ENCODE data around the gene SMARCAD1. TPM values are rescaled to one million over a fixed set of nuclear protein-coding genes. Genes with fewer than 3 reads are reported as not detected.

Gene SMARCAD1
- total RNA-seq, 2 experiments from 2014 or later: 10.7 TPM

DNA sequence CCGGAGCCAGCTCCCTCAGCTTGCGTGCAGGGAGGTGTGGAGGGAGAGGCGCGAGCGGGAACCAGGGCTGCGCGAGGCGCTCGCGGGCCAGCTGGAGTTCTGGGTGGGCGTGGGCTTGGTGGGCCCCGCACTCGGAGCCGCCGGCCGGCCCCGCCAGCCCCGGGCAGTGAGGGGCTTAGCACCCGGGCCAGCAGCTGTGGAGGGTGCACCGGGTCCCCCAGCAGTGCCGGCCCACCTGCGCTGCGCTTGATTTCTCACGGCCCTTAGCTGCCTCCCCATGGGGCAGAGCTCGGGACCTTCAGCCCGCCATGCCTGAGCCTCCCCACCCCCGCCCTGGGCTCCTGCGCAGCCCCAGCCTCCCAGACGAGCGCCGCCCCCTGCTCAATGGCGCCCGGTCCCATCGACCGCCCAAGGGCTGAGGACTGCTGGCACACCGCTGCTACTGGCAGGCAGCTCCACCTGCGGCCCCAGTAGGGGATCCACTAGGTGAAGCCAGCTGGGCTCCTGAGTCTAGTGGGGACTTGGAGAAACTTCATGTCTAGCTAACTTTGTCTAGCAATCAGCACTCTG, 37.8 kb upstream of the SMARCAD1 start:
- Histone ChIP-seq H3K27ac (ENCODE audit: low read depth in 1 of 2, low read length in 2 of 2) (no peak overlapping the region), H3K4me1 (ENCODE audit: insufficient read depth, low read length) (no peaks in the 10 kb centered on the region), H3K36me3 (ENCODE audit: insufficient read depth, low read length) (no peaks in the 10 kb centered on the region), H3K9me3 (ENCODE audit: control insufficient read depth in 1 of 2, insufficient read depth in 1 of 2, low read length in 2 of 2) (peaks cover 0 to 18% of the 10 kb centered on the region in 2 experiments), H3K4me3 (ENCODE audit: low read length) (no peak overlapping the region), H3K27me3 (ENCODE audit: control insufficient read depth in 1 of 2, insufficient read depth in 2 of 2, low read length in 2 of 2) (peaks cover 4 to 5% of the 10 kb centered on the region in 2 experiments)
- Mint-ChIP-seq H3K36me3 (ENCODE audit: low read depth) (no peaks in the 10 kb centered on the region), H3K4me3 (no peak overlapping the region), H3K27ac (no peak overlapping the region), H3K9me3 (no peaks in the 10 kb centered on the region), H3K4me1 (ENCODE audit: low read depth) (no peaks in the 10 kb centered on the region), H3K27me3 (peaks cover 12% of the 10 kb centered on the region)
- no peak for ATAC-seq (ENCODE audit: poor library complexity)
- intact Hi-C loops (cut with DNase I, micrococcal nuclease): no loop called here
- no peak for DNase-seq
- TF ChIP-seq CTCF (IDR thresholded peaks at IDR 0.05): no peak
- POLR2A ChIA-PET: no interaction called here
- CTCF ChIA-PET: no interaction called here

GRCh38 chr4:94171616-94172015, 36.0 kb upstream of the SMARCAD1 start:
- Mint-ChIP-seq H3K4me3 (no peak overlapping the region), H3K9me3 (no peaks in the 10 kb centered on the region), H3K27ac (no peak overlapping the region), H3K4me1 (ENCODE audit: low read depth) (no peaks in the 10 kb centered on the region), H3K27me3 (peaks cover 12% of the 10 kb centered on the region), H3K36me3 (ENCODE audit: low read depth) (no peaks in the 10 kb centered on the region)
- no peak for DNase-seq
- ChIA-PET CTCF (no interaction called here), POLR2A (no interaction called here)
- H3K4me1 ChIP-seq (ENCODE audit: insufficient read depth, low read length): no peaks in the 10 kb centered on the region
- no peak overlapping the region for H3K27ac ChIP-seq (ENCODE audit: low read depth in 1 of 2, low read length in 2 of 2)
- intact Hi-C loops (cut with DNase I, micrococcal nuclease): no loop called here
- H3K9me3 ChIP-seq (ENCODE audit: control insufficient read depth in 1 of 2, insufficient read depth in 1 of 2, low read length in 2 of 2): peaks cover 0 to 18% of the 10 kb centered on the region in 2 experiments
- H3K4me3 ChIP-seq (ENCODE audit: low read length): no peak overlapping the region
- no peaks in the 10 kb centered on the region for H3K36me3 ChIP-seq (ENCODE audit: insufficient read depth, low read length)
- no peak for TF ChIP-seq CTCF (IDR thresholded peaks at IDR 0.05)
- no peak for ATAC-seq (ENCODE audit: poor library complexity)
- peaks cover 4 to 5% of the 10 kb centered on the region in 2 experiments for H3K27me3 ChIP-seq (ENCODE audit: control insufficient read depth in 1 of 2, insufficient read depth in 2 of 2, low read length in 2 of 2)

DNA sequence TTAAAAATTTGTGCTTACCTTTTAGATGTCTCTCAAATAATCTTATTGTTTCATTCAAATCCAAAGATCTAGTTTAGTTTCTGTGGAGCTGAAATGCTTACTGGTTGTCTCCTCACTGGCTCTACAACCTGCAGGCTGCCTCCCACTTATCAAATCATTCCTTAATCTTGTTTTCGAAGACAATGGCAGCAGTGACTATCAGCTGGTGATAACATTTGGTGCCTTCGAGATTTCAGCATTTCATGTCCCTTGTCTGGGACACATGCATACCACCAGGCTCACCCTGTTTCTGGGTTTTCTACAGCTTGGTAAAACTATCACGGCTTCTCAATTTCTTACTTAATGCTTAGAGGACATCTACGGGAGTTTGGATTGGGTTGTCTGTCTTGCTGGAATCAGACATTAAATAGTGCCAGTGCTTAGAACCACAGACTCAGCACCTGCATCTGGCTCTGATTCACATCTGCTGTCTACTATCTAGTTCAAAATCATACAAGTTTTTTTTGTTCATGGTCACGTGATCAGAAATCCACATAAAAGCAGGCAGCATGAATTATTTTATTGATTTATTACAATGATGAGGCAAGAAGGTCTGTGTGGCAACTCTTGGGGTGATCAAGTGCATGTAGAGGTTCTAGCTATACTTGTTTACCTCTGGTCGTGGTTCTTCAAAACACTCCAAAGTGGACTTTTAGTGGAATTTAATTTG, 32.0 kb upstream of the SMARCAD1 start:
- Histone ChIP-seq H3K36me3 (ENCODE audit: insufficient read depth, low read length) (no peaks in the 10 kb centered on the region), H3K27me3 (ENCODE audit: control insufficient read depth in 1 of 2, insufficient read depth in 2 of 2, low read length in 2 of 2) (peaks cover 4 to 5% of the 10 kb centered on the region in 2 experiments), H3K4me3 (ENCODE audit: low read length) (no peak overlapping the region), H3K4me1 (ENCODE audit: insufficient read depth, low read length) (no peaks in the 10 kb centered on the region), H3K9me3 (ENCODE audit: control insufficient read depth in 1 of 2, insufficient read depth in 1 of 2, low read length in 2 of 2) (peaks cover 0 to under 1% of the 10 kb centered on the region in 2 experiments), H3K27ac (ENCODE audit: low read depth in 1 of 2, low read length in 2 of 2) (no peak overlapping the region)
- intact Hi-C loops (cut with DNase I, micrococcal nuclease): no loop called here
- no peaks in the 10 kb centered on the region for H3K36me3 Mint-ChIP-seq (ENCODE audit: low read depth)
- H3K9me3 Mint-ChIP-seq: no peaks in the 10 kb centered on the region
- TF ChIP-seq CTCF (IDR thresholded peaks at IDR 0.05): no peak
- H3K27ac Mint-ChIP-seq: no peak overlapping the region
- no peak overlapping the region for H3K4me3 Mint-ChIP-seq
- no peaks in the 10 kb centered on the region for H3K4me1 Mint-ChIP-seq (ENCODE audit: low read depth)
- DNase-seq (no peak), ATAC-seq (ENCODE audit: poor library complexity) (no peak)
- ChIA-PET CTCF (no interaction called here), POLR2A (no interaction called here)
- H3K27me3 Mint-ChIP-seq: peaks cover 12% of the 10 kb centered on the region

All from CD4-positive, alpha-beta T cell (primary cell).